Measurements from ENCODE around the gene ADAM12.

ADAM12 gene

GRCh38 chr10:126098226-126098581, 290.1 kb downstream of the ADAM12 start:
- TF ChIP-seq, protein P1, sequence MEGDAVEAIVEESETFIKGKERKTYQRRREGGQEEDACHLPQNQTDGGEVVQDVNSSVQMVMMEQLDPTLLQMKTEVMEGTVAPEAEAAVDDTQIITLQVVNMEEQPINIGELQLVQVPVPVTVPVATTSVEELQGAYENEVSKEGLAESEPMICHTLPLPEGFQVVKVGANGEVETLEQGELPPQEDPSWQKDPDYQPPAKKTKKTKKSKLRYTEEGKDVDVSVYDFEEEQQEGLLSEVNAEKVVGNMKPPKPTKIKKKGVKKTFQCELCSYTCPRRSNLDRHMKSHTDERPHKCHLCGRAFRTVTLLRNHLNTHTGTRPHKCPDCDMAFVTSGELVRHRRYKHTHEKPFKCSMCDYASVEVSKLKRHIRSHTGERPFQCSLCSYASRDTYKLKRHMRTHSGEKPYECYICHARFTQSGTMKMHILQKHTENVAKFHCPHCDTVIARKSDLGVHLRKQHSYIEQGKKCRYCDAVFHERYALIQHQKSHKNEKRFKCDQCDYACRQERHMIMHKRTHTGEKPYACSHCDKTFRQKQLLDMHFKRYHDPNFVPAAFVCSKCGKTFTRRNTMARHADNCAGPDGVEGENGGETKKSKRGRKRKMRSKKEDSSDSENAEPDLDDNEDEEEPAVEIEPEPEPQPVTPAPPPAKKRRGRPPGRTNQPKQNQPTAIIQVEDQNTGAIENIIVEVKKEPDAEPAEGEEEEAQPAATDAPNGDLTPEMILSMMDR (IDR thresholded peaks at IDR 0.05; ENCODE audit: low read depth, low read length, missing control alignments), result no peak
- DNase-seq (ENCODE audit: low read depth), result no peak
- H3K4me3 ChIP-seq (ENCODE audit: low read depth, low read length), result no peak overlapping the region

DNA sequence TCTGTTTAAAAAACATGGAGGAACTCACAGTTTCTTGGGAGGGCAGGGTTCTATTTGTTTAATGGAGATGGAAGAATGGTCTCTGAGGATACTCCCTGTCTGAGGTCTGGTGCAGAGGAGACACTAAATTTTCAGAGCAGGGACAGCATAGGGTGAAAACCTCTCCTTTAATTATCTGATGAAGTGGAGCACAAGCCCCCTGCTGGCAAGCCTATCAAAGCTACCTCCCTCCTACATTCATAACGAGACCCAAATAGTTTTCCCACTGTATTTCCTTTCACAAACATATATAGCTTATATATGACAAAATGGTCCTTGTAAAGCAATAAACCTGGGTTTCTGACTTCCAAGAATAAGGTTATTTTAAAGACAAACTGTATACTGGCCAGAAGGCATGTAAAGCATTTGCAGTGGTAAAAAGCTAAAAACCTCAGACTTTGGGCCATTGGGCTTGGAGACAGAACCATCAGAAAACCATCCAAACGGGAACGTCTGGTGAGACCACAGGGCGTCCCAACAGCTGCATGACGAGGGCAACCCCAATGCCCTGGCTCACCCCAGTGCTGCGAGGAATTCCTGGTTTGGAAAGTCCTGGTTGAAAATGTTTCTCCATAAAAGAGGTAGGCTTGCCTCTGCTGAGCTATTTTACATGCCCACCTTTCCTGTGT, 290.6 kb downstream of the ADAM12 start:
- TF ChIP-seq, protein P1 (IDR thresholded peaks at IDR 0.05; ENCODE audit: low read depth, low read length, missing control alignments), result peak; percentile 29
- H3K4me3 ChIP-seq (ENCODE audit: low read depth, low read length), result no peak overlapping the region
- no peak for DNase-seq (ENCODE audit: low read depth)

GRCh38 chr10:126094537-126094936, 293.7 kb downstream of the ADAM12 start:
- H3K4me3 ChIP-seq (ENCODE audit: low read depth, low read length), result no peak overlapping the region
- TF ChIP-seq, protein P1 (IDR thresholded peaks at IDR 0.05; ENCODE audit: low read depth, low read length, missing control alignments), result no peak
- DNase-seq (ENCODE audit: low read depth), result no peak

DNA sequence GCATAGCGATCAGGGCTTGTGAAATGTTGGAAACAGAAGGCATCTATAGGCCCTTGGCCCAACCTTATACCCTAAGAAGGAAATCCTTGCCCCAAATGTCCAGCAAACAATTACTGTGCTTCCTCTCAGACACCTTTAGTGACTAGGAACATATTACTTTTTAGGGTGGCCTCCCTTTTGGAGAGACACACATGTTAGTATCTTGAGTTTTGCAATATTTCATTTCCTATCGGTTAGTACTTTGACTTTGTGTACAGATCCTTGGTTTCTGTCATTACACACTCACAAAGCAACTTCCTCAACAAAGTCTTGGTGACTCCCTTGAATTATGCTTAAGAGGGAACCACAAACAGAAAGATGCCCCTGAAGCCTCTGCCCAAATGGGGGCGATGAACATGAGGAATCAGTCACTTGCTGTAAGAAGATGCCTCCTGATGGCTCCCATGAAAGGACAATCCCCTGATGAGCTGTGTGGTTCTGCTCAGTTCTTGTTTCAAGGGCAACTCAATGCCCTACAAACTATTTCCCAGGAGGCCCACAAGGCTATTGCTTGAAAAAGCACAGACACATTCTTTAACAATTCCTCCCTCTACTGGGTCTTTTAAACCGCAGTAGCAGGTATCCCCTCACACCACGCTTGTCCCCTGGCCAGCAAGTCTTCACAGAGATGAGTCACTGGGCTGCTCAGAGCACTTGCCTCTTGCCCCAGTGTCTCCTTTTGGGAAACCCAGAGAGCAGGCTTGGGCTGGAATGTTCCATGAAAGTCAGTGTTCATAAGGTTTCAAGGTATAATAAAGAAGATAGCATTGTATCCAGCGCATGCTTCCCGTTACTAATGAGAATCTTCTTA, 295.7 kb downstream of the ADAM12 start:
- no peak overlapping the region for H3K4me3 ChIP-seq (ENCODE audit: low read depth, low read length)
- TF ChIP-seq, protein P1 (IDR thresholded peaks at IDR 0.05; ENCODE audit: low read depth, low read length, missing control alignments), result no peak
- DNase-seq (ENCODE audit: low read depth), result no peak

DNA sequence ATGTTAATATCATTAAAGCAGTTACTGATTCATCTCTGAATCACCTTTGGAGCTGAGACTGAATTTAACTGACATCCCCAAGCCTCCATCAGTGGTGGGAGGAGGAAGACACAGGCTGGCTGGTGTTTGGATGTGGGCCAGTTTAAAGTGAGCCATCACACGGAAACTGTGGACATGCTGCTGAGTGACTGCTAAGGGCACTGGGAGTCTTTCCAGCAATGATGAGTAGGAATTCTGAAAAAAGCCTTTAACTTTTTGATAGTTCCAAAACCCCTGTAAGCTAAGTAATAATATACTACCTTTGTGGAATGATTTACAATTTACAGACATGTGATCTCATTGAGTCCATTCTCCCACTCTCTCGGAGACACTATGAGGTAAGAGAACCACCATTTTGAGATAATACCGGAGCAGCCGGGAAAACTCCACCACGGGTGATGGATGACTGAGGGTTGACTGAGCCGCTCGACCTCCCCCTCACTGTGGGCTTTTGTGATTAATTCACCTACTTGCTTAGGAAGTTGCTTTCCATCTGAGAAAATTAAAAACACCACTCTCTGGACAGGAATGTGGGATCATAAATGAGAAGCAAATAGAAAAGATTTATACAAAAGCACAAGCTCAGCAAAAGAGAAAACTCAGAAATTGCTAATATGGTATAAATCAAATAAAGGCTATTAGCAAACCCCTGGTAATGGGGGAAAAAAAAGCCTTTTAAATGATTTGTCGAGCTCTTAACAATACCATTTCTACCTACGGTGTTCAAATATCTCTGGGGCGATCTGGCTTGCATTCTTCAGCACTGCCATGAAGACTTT, 297.2 kb downstream of the ADAM12 start:
- TF ChIP-seq, protein P1 (IDR thresholded peaks at IDR 0.05; ENCODE audit: low read depth, low read length, missing control alignments), result no peak
- DNase-seq (ENCODE audit: low read depth), result no peak

GRCh38 chr10:126090443-126090842, 297.8 kb downstream of the ADAM12 start:
- no peak for DNase-seq (ENCODE audit: low read depth)
- H3K4me3 ChIP-seq (ENCODE audit: low read depth, low read length), result no peak overlapping the region

More for the DNA sequence above, 297.2 kb downstream of the ADAM12 start:
- H3K4me3 ChIP-seq (ENCODE audit: low read depth, low read length), result no peak overlapping the region

More at GRCh38 chr10:126090443-126090842, 297.8 kb downstream of the ADAM12 start:
- TF ChIP-seq, protein P1 (IDR thresholded peaks at IDR 0.05; ENCODE audit: low read depth, low read length, missing control alignments), result no peak
